Measurements from ENCODE around the gene PSORS1C1.
"Not testable (repeated sequence)": the region's sequence is repeated elsewhere in the genome, so short reads cannot be mapped to it uniquely, and the experiment has no call there.

Gene PSORS1C1

GRCh38 chr6:31180500-31180899 lies 65.9 kb downstream of the PSORS1C1 start:
- DNase-seq, result peak; percentile 60

DNA sequence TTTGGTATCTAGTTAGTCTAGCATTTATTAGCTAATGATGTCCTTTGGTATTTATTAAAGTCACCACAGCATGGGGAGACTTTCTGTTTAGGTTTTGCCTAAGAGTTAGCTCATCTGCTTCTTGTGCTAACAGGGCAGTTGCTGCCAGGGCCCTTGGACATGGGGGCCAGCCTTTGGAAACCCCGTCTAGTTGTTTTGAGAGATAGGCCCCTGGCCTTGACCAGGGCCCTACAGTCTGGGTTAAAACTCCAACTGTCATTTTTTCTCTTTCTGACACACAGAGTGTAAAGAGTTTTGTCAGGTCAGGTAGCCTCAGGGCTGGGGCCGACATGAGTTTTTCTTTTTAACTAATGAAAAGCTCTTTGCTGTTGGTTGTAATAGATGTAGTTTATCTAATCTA lies 68.7 kb downstream of the PSORS1C1 start:
- DNase-seq, result not testable (repeated sequence)

DNA sequence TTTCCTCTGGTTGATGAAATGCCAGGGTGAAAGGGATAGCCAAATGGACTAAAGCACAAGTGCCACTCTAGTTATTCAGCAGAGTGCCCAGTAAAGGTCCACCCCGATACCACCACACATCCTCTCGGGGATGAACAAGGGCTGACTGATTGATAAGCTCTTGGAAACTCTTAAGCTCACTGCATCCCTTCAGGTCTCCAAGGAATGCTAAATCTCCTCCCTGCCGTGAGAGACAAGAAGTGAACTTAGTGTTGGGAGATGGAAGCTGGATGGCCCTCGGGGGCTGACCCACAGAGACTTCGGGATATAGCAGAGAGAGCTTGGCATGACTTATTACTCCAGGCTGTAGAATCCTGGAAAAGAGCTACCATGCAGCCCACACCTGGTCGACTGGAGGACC lies 69.3 kb downstream of the PSORS1C1 start:
- DNase-seq, result not testable (repeated sequence)

GRCh38 chr6:31185695-31186051 lies 71.1 kb downstream of the PSORS1C1 start:
- not testable (repeated sequence) for DNase-seq

DNA sequence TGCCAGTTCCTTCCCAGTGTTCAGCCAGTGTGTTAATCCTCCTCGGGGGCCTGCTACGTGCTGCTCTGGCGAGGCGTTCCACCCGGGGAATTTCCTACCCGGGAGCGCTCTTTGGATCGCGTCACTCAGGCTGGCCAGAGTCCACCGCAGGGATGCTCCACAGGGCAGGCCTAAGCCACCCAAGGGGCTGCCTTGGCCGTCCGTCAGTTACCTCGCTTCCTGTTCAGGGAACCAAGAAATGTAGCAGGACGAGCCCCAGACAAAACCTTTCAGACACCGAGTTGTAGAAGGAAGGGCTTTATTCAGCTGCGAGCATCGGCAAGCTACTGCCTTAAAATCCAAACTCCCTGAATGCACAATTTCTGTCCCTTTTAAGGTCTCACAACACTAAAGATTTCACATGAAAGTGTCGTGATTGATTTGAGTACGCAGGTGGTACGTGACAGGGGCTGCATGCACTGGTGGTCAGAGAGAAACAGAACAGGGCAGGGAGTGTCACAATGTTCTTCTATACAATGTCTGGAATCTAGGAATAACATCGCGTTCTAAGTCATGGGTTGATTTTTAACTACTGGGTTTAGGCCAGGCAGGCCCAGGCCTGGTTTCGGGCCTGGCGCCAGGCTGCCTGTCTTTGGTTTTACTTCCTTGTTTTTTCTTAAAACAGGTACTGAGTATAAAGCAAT lies 71.6 kb downstream of the PSORS1C1 start:
- no peak for DNase-seq

DNA sequence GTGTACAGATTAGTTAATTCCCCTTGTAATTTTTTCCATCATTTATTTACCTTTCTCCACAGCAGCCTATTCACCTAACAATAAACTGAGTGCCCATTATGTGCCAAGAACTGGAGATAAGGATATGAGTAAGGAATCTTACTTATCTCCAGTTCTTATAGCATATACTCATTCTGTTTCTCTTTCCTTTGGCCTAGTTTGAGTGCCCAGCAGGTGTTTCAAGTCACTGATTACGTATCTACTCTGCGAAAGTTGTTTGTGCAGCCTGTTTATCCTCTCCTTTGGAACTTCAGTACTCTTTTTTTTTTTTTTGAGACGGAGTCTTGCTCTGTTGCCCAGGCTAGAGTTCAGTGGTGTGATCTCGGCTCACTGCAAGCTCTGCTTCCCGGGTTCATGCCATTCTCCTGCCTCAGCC lies 73.2 kb downstream of the PSORS1C1 start:
- DNase-seq, result no peak

GRCh38 chr6:31189223-31189622 lies 74.6 kb downstream of the PSORS1C1 start:
- not testable (repeated sequence) for DNase-seq
